Measurements from ENCODE around the gene POU4F3.

The POU4F3 gene

DNA sequence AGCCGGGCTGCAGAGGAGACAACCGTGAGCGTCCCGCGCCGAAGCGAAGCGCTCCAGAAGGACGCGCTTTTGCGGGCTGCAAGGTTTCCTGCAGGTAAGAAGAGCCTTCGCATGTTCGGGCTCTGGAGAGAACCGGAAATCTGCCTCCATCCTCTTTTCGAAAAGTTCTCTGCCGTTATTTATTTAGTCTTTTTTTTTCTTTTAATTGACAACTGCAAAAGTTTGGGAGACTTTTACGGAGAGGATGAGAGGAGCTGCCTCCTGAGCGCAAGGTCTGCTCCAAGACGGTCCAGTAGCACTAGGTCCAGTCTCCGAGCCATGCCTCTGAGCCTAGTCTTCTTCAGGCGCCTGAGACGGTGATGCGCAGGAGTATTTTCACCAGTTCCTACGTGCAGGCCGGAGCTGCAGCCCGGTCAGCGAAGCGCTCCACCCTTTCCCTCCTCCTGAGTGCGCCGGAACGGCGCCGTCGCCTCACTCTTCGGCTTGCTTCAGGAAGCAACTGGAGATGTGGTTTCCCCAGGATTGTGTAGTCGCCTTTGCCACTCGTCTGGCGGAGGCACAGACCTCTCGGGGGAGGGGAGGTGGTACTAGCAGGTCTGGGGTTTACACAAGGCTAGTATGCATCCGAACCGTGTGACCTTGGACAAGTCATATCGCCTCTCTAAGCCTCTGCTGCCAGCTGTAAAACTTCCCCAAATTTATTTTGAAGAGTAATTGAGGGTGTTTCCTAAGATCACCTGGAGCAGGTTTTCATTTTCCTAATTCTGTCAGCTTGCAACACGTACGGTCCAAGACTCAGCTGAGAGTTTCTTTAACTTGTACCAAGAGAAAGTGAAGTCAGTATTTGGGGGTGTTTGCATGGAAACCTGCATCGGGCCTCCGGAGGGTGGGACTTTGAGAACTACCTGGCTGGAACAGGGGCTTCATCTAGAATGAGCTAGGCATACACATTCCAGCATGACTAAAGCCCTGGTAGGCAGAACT lies 4.5 kb downstream of the POU4F3 start:
- in situ Hi-C loops (cut with HindIII; ENCODE audit: low pct_unique_long_range_greater_than_20kb, low sequenced_read_pairs) = no loop called here
- no peak for DNase-seq (ENCODE audit: low read depth in 1 of 2, low spot score in 1 of 2)
- TF ChIP-seq JUND (IDR thresholded peaks at IDR 0.05; ENCODE audit: low read depth) = no peak

DNA sequence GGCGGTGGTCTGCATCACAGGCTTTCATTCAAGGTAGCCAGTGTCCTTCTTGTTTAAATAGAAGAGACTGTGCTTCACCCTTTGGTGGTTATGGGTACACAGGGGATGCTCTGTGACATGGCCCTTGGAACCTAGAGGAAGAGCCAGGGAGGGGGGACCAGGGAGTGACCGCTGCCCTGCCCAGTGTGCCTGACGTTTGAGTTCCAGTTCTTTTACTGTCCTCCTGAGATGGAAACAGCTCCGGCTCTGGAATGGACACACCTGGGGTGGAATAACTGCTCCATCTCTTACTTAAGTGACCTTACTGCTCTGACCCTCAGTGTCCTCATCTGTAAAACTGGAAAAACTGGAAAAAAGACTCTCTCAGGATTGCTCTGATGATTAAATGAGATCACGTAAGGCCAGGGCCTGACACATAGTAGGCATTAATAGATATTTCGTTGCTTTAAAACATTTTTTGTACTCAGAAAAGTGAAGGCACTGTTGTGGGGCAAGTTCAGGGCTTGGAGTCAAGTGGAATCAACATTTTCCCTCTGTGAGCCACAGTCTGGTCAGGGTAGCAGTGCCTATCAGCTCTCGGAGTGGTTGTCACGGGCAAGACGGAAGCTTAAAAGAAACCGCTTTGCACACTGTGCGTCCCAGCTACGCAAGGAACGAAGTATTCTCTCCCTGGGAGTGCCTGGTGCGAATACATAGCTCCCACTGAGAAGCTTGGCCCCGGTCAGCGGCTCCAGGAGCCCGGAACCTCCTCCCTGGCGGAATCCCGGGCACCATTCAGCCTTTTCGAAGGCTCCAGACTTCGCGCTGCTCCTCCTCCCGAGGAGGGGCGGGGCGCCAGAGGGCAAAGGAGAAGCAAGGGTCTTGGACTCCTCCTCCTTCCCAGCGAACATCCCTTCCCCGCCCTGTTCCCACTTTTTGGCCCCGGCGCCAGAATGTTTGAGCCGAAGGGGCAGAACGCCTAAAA lies 5.8 kb downstream of the POU4F3 start:
- in situ Hi-C loops (cut with HindIII; ENCODE audit: low pct_unique_long_range_greater_than_20kb, low sequenced_read_pairs) = no loop called here
- DNase-seq (ENCODE audit: low read depth in 1 of 2, low spot score in 1 of 2) = no peak
- TF ChIP-seq JUND (IDR thresholded peaks at IDR 0.05; ENCODE audit: low read depth) = no peak

- TF ChIP-seq JUND (IDR thresholded peaks at IDR 0.05; ENCODE audit: low read depth) = no peak
- no peak for DNase-seq (ENCODE audit: low read depth in 1 of 2, low spot score in 1 of 2)
- in situ Hi-C loops (cut with HindIII; ENCODE audit: low pct_unique_long_range_greater_than_20kb, low sequenced_read_pairs) = no loop called here
Measured at GRCh38 chr5:146345240-146345577, 6.6 kb downstream of the POU4F3 start.

DNA sequence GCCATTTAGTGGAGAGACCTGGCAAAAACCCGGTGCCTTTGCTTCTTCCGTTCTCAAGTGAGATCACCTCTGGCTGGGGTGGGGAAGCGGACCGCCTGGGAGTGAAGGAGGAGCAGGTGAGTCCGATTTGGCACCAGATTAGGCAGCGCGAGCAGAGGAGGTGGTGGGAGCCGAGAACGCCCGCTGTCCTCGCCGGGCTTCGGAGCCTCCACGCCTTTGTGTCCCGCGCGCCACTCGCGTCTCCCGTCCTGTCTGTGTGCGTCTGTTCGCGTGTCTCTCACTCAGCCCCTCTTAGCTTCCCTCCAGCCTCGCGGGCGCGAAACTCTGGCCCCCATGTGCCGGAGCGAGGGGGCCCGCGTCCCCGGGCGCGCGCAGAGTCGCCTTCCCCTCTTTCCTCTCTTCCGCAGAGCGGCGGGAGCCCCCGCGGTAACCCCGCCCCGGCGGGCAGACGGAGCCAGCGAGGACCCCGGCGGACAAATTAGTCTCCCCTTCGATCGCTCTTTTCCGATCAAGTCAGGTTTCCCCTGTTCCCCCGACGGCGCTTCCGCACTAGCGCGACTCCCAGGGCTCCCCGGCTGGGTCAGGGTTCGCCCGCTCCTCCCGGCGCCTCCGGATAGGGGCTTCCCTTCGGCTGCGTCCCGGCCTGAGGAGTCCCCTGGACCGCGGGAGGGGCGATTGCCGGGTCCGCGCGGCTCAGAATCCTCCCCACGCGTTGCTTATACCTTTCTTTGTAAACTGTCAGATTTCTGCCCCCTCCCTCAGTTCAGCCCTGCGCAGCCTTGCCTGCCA lies 7.1 kb downstream of the POU4F3 start:
- DNase-seq (ENCODE audit: low read depth in 1 of 2, low spot score in 1 of 2) = no peak
- no peak for TF ChIP-seq JUND (IDR thresholded peaks at IDR 0.05; ENCODE audit: low read depth)
- in situ Hi-C loops (cut with HindIII; ENCODE audit: low pct_unique_long_range_greater_than_20kb, low sequenced_read_pairs) = no loop called here

GRCh38 chr5:146357126-146357525 lies 18.5 kb downstream of the POU4F3 start:
- no peak for TF ChIP-seq JUND (IDR thresholded peaks at IDR 0.05; ENCODE audit: low read depth)
- in situ Hi-C loops (cut with HindIII; ENCODE audit: low pct_unique_long_range_greater_than_20kb, low sequenced_read_pairs) = no loop called here

GRCh38 chr5:146359836-146360235 lies 21.2 kb downstream of the POU4F3 start:
- in situ Hi-C loops (cut with HindIII; ENCODE audit: low pct_unique_long_range_greater_than_20kb, low sequenced_read_pairs) = no loop called here

More at GRCh38 chr5:146357126-146357525, 18.5 kb downstream of the POU4F3 start:
- no peak for DNase-seq (ENCODE audit: low read depth in 1 of 2, low spot score in 1 of 2)

DNA sequence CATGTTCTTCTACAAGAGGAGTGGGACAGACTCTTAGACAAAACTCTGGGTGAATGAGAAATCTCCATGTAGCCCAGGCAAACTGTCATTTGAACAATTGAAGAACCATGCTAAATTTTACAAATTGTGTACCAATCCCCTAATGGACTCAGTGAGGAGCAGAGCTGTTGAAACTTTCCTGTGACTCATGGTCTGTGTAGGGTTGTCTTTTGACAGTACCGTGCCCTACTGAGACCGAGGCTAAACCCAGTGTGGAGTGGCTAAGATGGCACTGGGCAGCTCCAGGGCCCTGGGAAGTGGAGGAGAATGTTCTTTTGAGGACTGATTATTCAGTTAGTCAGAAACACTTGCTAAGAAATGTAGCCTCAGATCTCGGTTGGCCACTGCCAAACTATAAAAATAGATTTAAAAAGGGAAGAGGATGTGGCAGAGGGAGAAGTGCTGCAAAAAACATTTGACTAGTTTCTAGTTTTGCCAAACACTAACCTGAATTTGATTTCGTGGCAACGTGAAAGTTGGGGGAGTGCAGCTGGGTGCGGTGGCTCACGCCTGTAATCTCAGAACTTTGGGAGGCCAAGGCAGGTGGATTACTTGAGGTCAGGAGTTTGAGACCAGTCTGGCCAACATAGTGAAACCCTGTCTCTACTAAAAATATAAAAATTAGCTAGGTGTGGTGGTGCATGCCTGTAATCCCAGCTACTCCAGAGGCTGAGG lies 24.7 kb downstream of the POU4F3 start:
- TF ChIP-seq JUND (IDR thresholded peaks at IDR 0.05; ENCODE audit: low read depth) = no peak
- in situ Hi-C loops (cut with HindIII; ENCODE audit: low pct_unique_long_range_greater_than_20kb, low sequenced_read_pairs) = no loop called here
- DNase-seq (ENCODE audit: low read depth in 1 of 2, low spot score in 1 of 2) = no peak

More at GRCh38 chr5:146359836-146360235, 21.2 kb downstream of the POU4F3 start:
- no peak for DNase-seq (ENCODE audit: low read depth in 1 of 2, low spot score in 1 of 2)
- no peak for TF ChIP-seq JUND (IDR thresholded peaks at IDR 0.05; ENCODE audit: low read depth)

DNA sequence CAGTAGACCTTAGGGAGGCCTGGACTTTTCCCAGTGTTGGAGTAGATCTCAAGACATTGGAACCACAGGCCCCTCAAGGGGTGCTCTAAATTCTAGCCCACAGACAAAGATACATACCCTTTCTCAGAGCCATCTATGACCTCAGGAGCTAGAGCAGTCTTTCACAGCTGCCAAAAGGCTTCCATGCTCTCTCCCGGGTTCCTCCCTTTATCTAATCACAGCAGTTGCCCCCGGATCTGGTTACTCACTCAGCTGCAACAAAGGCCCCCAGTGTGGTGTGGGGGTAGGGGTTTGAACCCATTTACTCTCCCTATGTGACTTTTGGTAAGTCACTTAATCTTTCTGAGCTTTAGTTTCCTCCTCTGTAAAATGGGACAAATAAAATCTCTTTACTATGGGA lies 27.0 kb downstream of the POU4F3 start:
- in situ Hi-C loops (cut with HindIII; ENCODE audit: low pct_unique_long_range_greater_than_20kb, low sequenced_read_pairs) = no loop called here
- DNase-seq (ENCODE audit: low read depth in 1 of 2, low spot score in 1 of 2) = no peak
- TF ChIP-seq JUND (IDR thresholded peaks at IDR 0.05; ENCODE audit: low read depth) = no peak

DNA sequence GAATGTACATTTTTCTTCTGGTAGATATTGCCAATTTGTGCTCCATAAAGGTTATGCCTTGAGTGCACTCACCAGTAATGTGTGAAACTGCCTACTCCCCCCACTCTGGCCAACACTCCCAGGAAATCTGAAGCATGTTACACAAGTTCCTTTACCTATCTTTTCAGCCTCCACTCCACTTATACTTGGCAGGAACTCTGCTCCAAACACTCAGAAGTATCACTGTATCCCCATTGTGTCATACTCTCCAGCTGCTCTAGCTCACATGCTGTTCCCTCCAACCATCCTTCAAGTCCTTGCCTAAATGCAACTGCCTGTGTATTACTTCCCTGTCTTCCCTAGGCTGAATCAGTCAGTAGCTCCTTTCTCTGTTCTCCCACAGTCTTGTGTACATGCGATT lies 28.3 kb downstream of the POU4F3 start:
- no peak for TF ChIP-seq JUND (IDR thresholded peaks at IDR 0.05; ENCODE audit: low read depth)
- in situ Hi-C loops (cut with HindIII; ENCODE audit: low pct_unique_long_range_greater_than_20kb, low sequenced_read_pairs) = no loop called here
- no peak for DNase-seq (ENCODE audit: low read depth in 1 of 2, low spot score in 1 of 2)

DNA sequence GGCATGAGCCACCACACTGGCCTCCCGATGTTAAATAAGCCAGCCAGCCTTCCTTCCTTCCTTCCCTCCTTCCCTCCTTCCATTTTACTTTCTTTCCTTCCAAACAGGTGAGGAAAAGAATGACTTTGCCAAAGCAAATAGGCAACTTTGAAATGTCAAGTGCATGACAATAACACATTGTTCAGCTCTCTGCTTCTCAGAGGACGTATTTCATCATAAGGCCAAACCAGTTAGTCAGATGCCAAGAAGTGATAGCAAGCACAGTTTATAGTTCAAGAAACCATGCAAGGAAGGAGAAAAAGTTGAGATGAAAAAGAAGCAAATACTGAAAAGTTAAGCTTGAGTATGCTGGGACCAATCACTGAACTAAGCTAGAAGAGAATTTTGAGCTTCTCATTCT lies 29.5 kb downstream of the POU4F3 start:
- no peak for TF ChIP-seq JUND (IDR thresholded peaks at IDR 0.05; ENCODE audit: low read depth)
- in situ Hi-C loops (cut with HindIII; ENCODE audit: low pct_unique_long_range_greater_than_20kb, low sequenced_read_pairs) = no loop called here
- peak in 1 of 2 experiments; percentile 72 for DNase-seq (ENCODE audit: low read depth in 1 of 2, low spot score in 1 of 2)

DNA sequence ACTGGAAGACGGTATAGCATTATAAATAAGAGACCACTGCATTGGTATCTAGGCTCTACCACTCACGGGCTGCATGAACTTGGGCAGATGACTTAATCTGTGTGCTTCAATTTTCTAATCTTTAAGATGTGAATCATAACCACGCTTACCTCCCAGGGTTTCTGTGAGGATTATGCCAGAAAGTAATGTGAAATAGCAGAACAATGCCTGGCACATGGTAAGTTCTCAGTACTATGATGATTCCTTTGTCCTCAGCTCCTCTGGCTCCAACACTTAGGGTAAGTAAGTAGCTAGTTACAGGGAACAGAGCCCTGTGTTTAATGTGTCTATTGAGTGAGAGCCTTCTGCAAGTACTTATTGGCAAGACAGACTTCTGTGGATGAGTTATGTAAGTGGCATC lies 31.1 kb downstream of the POU4F3 start:
- DNase-seq (ENCODE audit: low read depth in 1 of 2, low spot score in 1 of 2) = no peak
- no peak for TF ChIP-seq JUND (IDR thresholded peaks at IDR 0.05; ENCODE audit: low read depth)
- in situ Hi-C loops (cut with HindIII; ENCODE audit: low pct_unique_long_range_greater_than_20kb, low sequenced_read_pairs) = no loop called here
